HG03432 (cell line): ENCODE results near the gene GRIPAP1.

Experiments
- ATAC-seq: cut with Tn5 transposase; IDR thresholded peaks from one replicate; pipeline ENCODE4 v1.9.1; 2021; ENCODE audit warnings: mild to moderate bottlenecking, moderate library complexity; ENCODE audit not compliant: unreplicated experiment

The GRIPAP1 gene

DNA sequence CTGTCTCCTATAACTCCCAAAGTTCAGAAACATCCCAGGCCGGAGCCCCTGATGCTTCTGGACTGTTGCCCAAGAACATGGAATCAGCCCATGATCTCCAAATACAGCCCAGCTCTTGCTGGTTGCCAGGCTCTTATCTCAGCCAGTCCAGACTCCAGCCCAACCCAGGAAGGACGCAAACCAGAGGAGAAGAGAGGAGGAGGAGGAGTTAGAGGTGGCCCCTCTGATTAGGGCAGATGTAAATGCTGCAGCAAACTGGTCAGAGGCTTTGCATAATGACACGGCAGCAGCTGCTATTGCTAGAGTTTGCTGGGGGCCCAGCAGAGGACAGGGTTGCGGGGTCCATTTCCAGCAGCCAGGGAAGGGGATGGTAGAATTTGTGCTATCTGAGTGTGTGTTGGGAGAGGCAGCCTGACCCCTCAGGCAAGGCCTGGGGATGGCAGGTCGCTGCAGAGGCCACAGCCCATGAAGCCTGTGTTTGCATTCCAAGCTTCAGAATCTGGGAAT is 40.4 kb downstream of the GRIPAP1 start:
- no peak for ATAC-seq

DNA sequence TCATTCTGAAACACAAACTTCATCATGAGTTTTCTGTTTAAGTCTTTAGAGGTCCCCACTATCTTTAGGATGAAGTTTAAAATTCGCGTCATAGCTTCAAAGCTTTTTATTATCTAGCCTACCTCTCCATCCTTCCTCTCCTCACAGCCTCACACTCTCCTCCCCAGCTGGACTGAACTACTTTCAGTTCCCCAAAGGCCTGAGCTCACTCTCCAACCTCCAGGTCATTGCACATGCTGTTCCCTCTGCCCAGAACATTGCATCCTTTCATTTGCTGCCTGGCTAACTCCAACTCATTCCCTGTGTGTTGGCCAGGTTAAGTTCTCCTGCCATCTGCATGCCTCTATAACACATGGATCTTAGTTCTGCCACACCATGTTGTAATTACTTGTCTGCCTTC is 41.8 kb downstream of the GRIPAP1 start:
- ATAC-seq: no peak

DNA sequence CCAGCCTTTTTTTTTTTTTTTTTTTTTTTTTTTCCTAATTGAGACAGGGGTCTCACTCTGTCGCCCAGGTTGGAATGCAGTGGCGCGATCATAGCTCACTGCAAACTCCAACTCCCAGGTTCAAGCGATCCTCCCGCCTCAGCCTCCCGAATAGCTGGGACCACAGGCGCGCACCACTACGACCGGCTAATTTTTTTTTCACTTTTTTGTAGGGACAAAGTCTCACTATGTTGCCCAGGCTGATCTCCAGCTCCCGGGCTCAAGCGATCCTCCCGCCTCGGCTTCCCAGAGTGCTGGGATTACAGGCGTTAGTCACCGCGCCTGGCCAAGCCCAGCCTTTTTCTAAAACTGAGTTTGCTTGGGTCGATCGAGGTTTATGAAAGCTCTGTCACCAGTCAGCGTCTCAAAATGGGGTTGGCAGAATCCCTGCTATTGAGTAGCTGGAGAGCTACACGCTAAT is 43.4 kb downstream of the GRIPAP1 start:
- ATAC-seq: no peak

DNA sequence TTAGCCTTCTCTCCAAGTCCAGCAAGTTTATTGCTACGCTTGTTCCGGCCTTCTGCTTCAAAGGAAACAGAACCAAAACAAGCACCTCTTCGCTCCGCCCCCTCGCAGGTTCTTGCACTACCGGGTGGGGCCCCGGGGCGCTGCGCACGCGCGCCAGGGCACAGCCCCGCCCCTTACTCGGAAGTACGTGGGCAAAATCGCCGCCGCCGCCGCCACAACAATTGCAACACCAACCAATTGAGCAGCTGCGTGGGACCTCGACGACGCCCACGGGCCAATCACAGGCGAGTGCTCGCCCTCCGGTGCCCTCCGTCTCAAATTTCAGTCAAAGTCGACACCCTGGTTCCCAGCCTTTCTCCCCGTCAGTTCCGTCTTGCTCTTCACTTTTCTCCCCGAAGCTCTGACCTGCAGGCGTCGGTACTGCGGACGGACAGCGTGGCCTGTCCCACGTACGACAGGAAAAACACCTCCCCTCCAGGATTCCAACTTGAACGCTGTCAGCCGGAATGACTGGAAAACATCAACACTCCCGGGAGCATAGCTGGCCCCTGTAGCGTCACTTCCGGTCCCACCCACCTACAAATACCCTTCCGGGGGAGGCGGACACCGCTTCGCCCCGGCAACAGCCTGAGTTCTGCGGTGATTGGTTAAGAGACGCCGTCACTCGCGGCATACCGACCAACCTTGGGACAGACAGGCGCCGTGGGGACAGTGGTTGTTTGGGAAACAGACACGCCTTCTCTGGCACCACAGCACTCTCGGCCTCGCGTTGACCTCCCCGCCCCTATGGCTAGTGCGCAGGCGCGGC is 44.0 kb downstream of the GRIPAP1 start:
- peak; percentile 84 for ATAC-seq

DNA sequence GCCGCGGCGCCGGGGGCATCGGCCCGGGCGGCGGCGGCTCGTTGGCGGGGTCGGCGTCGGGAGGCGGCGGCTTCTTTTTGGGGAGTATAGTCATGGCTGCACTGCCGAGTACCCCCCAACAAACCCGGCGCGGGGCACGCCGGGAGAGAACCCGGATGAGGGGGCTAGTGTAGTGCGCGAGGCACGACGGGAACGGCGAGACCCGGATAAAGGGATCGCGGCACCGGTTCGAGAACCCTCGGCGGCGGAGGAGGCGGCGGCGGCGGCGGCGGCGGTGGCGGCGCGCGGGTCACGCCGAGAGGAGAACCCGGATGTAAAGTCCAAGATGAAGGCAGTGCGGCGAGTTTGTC is 44.6 kb downstream of the GRIPAP1 start, which contains the start of gene OTUD5:
Gene OTUD5 (minus strand): TSS at position 131 of the 350 bp plus-strand sequence. CDS start 37 bp downstream, at position 94.
- peak; percentile 47 for ATAC-seq

DNA sequence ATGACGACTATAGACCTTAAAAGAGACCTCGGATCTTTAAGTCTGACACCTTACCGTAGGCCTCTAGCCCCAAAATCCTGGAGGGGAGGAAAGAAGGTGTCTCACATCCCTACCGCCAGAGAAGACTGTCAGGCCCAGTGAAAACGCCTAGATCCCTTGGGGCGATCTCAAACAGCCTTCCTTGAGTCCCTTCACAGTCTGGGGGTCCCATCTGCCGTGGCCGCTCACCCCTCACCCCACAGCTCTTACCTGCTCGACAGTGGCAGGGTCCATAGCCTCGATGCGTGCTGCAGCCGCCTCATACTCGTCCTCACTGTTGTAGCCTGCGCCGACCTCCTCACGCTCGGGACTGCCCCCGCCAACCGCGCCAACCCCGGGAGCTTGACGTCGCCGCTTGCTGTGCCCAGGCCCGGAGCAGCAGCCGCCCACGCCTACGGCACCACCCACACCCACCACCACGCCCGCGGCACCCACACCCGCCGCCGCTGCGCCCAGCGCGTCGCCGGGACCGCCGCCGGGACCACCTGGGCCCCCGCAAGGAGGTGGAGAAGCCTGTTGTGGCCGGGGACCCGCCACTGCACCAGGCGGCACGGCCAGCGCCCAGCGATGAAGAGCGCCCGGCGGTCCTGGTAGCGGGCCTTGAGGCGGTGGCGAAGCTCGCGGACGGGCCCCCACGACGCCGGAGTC is 45.2 kb downstream of the GRIPAP1 start:
- peak; percentile 12 for ATAC-seq

DNA sequence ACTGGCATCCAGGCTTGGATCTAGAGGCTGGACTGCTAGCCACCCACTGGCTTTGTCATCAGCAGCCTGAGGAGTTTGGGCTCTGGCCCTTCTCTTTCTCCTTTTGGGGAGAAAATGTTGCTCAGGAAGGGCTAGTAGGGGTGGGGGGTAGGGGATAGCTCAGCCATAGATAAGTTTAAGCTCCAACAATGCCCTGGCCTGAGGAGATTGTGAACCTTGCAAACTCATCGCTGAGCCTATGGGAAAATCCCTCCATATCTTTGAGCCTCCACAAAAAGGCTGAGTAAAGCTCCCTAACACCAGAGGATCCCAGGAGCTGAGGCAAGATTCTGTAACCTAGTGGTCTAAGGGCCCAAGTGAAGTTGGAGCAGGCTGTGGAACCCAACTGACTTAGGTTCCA is 53.5 kb downstream of the GRIPAP1 start:
- no peak for ATAC-seq

DNA sequence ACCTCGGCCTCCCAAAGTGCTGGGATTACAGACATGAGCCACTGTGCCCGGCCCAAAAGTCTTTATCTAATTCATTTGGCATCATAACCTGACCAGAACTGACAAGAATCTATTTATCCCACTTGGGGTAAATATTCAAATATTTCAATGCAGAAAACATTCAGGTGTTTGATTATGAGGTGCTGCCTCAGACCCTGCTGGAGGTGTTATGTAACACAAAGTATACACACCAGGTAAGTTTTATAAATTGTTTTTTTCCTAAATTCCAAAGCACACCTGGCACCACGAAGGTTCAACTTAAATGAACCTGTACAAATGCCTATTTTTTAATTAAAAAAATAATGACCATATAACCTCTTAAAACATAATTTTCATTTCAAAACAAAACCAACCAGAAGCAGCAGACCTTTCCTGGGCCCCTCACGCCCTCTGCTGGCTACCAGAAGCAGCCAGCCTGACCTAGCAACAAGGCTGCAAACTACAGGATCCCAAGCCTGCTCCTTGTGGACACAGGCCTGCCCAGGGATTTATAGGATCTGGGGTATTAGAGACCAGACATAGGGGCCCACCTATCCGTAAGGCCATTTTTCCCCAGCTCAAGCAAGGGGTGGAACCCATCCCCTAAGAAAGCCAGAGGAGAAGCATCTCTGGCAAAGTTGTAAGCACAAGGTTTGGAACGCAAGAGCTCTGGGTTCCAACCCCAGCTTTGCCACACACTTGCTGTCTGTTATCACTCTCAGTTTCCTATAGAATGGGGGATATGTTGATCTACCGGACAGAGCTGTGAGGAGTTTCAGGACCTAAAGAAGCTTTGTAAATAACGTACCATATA is 56.3 kb downstream of the GRIPAP1 start:
- ATAC-seq: no peak

DNA sequence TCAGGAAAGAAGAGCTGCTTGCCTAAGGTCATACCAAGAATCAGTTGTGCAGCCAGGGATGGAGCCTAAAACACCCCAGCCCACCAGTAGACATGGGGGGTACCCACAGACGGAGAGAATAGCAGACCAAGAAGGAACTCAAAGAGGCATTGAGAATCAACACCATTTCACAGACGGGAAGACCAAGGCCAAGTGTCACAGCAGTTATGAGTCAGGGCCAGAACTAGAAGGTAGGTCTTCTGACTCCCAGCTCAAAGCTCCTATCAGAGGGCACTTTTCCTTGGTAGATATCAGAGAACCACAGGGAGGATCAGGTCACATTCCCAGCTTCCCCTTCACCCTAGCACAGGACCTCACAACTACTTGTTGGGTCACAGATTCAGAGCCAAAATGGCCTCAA is 59.2 kb downstream of the GRIPAP1 start:
- no peak for ATAC-seq

DNA sequence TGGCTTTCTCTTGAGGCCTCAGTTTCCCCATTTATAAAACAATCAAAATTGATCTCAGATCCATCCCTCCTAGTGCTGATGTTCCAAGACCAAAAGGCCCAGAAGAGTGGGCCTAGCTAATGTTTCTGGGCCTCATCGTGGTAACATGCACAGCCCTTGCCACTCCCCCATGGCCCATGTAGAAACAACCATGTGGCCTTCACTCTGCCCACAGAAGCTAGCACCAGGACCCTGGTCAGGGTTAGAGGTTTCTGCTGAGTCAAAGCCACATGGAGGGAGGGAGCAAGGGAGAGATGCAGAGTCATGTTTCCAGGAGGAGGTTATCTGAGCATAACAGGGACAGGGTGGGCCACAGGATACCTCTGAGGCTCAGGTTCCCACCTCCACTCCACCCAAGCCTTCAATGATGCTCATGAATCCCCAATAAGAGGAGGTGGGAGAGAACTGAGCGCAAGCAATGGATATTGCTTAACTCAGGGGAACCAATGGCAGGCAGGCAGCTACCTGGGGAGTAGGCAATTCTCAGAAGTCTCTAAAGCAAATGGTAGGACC is 61.6 kb downstream of the GRIPAP1 start:
- no peak for ATAC-seq

DNA sequence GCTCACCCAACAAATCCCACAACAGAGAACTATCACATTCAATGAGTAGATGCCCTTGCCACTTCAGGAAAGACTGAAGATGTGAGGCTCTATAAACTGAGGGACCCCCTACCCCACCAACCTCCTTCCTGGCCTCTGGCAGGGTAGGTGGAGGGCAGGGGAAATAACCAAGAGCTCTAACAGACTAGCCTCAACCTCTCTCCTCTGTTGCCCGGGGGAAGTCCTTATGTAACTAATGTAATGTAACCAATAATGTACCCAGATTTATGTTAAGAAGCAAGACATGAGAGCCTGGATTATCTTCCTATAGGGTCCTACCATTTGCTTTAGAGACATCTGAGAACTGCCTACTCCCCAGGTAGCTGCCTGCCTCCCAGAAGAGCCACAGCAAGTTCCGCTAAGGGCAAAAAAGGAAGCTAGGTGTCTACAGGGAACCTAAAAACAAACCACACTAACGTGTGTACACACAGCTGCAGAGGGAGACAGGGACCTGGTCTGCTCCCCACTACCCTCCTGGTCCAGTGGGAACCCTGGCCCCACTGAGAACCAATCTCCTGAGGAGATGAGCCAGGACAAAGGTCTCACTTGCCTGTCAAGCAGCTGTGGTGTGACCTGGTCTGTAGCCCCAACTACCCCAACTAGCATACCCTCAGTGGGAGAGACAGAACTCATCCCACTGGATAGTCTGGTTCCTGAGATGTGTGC is 62.4 kb downstream of the GRIPAP1 start:
- ATAC-seq: no peak

DNA sequence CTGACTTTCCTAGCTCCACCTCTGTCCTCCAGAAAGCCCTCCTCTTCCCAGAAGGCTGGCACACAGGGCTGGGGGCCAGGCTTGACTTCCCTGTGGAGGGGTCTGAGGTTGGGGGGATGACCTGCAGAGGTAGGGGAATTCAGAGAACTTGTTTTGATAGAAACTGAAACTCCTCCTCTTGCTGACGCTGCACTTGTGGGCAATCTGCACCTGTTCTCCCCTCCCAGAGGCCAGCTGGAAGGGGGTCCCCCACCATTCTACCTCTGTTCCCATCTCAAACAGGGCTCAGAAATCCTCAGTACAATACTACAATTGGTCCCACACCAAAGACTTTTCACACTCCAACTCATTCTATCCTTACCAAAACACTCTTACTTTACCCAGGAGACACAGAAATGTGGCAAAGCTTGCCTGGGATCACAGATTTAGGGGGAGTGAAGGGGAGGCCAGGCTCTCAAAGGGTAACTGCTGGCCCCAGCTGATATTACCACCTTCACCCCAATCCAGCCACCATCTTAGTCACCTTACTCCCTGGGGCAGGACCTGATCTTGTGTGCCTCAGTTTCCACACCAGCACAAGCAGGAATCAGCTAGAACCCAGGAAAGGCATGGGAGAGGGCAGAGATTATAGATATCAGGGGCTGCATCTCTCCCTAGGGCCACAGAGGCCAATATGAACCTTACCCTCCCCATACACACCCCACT is 63.2 kb downstream of the GRIPAP1 start:
- peak; percentile 56 for ATAC-seq

DNA sequence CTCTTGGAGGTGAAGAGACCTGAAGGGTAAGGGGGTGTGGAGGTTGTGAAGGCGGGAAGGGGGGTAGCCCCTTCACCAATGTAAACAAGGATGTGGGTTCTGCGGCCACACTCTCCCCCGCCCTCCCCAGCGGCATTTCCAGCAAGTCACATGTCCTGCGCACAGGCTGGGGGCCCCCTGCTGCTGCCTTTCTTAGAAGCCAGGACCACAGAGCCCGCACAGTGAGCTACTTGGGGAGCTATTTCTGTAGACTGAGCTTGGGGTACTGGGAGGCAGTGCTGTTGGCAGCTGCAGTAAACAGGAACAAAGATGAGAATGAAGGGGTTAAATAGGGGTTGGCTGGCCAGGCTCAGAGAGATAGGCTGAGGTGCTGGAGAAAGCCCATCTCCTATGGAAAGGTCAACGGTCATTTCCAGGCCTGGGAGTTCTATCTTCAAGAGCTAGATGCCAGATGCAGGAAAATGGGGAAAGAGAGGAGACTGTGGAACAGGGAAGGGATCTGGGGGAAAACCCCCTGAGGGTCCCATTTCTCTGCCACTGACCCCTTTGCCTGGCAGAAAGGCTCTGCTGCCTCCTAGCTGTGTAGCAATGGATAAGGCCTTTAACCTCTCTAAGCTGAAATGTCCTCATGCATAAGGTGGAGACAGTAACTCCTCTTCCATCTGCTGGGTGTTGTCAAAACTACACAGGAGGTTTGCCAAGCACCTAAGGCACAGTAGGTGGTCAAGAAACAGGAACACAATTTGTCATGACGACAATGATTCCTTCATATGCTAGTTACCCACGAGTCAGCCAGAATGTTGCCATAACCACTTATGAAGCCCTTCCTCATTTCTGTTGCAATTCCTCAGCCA is 64.8 kb downstream of the GRIPAP1 start:
- peak; percentile 67 for ATAC-seq

DNA sequence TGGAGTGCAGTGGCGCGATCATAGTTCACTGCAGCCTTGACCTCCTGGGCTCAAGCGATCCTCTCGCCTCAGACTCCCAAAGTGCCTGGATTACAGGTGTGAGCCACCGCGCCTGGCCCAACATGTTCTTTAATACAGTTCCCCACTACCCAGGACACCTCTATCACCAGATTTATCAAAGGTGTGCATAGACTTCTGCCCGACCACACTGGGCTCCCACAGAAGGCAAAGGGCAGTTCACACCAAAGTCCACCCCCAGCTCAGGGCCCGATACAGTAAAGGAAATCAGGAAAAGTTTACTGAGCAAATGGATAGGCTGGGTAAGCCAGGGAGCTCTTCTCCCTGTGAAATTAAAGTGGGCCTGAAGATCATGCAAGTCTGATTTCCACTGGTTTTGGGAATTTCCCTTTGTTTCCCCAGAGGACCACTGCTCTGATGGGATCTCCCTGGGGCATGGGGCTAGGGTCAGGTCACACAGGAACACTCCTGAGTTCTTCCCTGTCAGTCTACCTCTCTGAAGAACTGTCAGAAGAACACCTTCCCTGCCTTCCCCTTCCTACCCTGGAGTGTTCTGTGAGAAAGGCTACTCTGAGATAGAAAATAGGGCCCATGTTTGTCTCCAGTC is 65.5 kb downstream of the GRIPAP1 start:
- ATAC-seq: peak; percentile 6

DNA sequence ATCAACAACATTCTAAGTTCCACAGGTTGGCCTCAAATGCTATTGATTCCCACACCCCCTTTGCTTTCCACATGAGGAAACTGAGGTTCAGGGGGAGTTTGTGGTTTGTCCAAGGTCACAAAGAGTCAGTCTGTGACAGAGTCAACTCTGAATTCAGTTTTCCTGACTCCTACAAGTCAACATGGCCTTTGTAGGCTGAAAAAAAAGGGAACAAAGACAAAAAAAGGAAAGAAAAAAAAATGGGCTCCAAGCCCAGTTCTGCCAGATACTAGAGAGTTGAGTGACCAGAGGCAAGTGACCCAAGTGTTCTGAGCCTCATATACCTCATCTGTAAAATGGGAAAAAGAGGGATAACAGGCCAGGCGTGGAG is 66.8 kb downstream of the GRIPAP1 start:
- ATAC-seq: no peak

DNA sequence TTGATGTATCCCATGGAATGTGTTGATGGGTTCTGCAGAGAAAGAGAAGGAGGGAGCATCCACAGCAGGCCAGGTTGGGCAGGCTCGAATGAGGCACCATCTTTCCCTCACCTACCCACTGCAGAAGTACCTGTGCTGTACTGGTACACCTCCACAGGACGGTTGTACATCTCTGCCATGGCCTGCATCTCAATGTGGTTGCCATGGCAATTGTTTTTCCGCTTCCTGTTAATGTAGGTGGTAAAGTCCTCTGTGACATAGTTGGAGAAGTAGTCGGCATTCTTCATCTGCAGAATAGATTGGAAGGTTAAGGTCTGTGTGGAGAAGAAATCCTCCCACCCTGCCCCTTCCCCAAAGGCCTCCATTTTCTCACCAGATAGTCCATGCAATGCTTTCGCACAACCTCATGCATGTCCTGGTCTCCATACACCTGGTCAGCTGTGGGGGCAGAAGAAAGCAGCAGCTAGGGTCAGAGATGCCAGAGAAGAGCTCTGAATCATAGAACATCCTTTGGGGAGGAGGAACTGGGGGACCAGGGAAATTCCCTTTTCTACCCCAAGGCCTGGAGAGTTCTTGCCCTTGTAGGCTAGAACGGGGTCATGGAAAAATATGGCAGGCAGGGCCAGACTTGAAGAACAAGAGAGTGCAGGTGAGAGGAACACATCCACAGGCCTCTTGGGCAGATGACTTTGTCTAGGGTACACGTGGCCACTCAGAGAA is 67.3 kb downstream of the GRIPAP1 start:
- no peak for ATAC-seq

DNA sequence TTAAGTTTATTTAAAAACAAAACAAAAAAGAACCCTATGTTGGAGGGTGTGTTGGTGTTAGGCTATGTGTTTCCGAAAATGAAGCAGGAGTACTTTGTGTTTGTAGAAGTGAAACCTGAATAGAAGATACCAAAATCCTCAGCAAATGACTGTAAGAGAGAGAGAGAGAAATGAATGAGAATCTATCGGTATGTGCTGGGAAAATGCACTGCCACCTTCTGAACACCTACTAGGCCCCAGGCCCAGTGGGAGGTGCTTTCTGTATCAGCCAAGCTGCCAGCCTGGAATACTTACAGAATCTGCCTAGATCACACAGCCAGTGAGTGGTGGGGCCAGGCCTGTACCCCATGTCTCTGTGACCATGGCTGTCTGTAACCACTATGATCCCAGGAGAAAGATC is 68.3 kb downstream of the GRIPAP1 start:
- no peak for ATAC-seq
